Activated CD8-positive, alpha-beta memory T cell treated with anti-CD3 and anti-CD28 coated beads for 24 hours (primary cell): ENCODE measurements around the gene CXCL9.
"Not testable (repeated sequence)": the region's sequence is repeated elsewhere in the genome, so short reads cannot be mapped to it uniquely, and the experiment has no call there.

Source experiments
- DNase-seq: peaks from one replicate; pipeline ENCODE4 v3.0.0-alpha.2; 2020

The CXCL9 gene

DNA sequence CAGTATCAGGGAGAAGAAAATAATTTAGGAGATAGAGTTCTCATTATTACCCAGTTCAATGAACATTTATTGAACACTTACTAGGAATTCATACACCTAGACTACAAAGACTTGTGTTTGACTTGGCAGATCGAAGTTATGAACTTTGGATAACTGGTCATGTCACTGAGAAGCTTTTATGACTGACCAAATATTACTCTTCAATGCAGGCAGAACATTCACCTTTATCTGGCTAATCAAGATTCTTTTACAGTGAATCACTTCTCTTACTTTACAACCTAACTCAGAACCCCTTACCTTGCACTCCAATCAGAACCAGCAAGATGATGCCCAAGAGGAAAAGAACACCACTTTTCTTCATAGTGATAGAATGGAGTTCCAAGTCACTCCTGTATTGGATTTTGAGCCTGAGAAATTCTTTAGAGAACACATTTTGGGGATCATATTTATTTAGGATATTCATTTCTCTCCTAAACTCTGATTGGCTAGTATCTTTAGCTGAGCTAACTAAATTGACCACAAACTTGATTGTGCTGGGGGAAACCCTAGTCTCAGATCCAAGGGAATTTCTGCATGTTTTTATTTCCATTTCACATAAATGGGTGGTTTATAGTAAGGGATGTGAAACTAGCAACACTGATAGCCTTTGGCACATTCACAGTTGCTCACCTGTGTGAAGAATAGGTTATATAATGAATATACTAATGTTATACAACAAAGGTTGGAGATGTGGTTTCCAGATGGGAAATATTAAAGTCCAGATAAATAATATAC is at the start of gene CXCL9:
Gene CXCL9, minus strand, starts transcription at position 421 of the 774 bp plus-strand sequence. Its CDS starts 60 bp downstream, at position 361.
- no peak for DNase-seq

GRCh38 chr4:76055421-76055820 is 48.1 kb upstream of the CXCL9 start:
- DNase-seq = no peak

- no peak for DNase-seq
These were observed 47.7 kb upstream of the CXCL9 start for GRCh38 chr4:76055016-76055415.

DNA sequence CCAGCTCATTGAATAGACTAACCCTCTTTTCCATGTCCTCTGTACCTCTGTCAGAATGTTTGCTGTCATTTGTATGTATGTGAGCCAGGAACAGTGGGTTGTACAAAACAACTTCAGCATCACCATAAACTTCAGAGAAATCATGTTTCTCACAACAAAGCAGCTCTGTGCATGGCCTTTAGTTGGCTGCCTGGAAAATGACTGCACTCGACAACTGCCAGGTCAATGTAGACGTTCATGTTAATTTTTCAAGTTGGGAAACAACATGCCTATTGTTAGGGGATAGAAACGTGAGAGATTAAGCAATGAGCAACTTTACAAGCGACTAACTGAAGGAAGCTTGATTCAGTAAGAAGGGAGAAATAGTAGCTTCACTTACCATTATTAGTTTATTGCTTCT is 46.4 kb upstream of the CXCL9 start:
- DNase-seq = no peak

- not testable (repeated sequence) for DNase-seq
These were observed 43.3 kb upstream of the CXCL9 start for GRCh38 chr4:76050560-76051050.

- DNase-seq = not testable (repeated sequence)
These were observed 42.6 kb upstream of the CXCL9 start for GRCh38 chr4:76049860-76050416.

DNA sequence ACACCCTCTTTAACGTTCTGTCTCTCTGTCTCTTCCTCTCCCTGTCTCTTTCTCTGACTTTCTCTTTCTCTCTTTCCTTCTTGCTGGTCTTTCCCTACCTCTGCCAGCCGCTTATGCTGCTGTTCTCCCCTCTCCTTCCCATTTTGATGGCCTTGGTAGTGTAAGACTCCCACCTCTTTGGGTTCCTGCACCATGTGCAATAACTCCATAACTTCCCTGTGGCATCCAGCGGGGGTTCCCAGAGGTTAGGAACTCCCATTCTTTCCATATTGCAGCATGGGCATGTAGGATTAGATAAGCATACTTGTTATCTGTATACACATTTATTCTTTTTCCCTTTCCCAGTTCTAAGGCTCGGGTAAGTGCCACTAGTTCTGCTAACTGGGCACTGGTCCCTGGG is 37.4 kb upstream of the CXCL9 start:
- DNase-seq = not testable (repeated sequence)

GRCh38 chr4:76043306-76043705 is 36.0 kb upstream of the CXCL9 start:
- not testable (repeated sequence) for DNase-seq

- DNase-seq = not testable (repeated sequence)
These were observed 35.1 kb upstream of the CXCL9 start for GRCh38 chr4:76042241-76042998.

DNA sequence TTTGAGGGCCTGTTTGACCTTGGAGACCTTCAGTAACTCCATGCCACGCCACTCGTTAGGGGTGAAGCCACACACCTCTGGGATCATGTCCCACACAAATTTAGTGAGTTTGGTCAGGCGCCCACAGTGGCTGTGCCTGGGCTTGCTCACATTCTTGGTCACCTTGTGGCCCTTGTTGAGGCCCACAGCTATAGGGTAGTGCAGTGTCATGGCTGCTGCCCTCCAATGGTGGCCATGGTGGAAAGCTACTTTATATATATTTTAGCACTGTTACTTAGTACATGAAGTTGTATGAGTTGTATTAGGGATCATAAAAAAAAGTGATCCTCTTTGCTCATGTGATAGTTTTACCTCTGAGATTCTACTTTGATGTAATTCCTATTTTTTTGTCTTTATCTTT is 29.5 kb upstream of the CXCL9 start:
- DNase-seq = no peak

- no peak for DNase-seq
These were observed 28.6 kb upstream of the CXCL9 start, which contains the start of gene CXCL11 for GRCh38 chr4:76035799-76036380. Gene CXCL11, minus strand, starts transcription at chr4:76036070. Its CDS starts 83 bp downstream, at chr4:76035987.

- no peak for DNase-seq
These were observed 27.8 kb upstream of the CXCL9 start for GRCh38 chr4:76035141-76035540.

DNA sequence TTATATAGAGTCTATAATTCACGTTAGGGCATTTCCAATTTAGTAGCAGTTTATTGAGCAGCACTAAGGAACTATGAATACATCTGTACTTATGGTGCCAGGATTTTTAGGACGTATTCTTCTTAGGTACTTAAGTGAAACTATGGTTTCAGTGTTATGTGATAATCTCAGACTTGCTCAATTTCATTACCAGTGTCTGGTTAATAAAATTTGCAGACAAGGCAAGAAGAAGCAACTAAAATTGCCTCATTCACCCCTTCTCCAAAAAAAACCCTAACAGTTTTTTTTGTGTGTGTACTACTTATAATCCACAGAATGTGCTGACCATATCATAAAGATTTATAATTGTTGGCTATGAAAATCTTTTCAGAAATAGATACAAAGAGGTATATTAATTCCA is 22.0 kb upstream of the CXCL9 start:
- no peak for DNase-seq

DNA sequence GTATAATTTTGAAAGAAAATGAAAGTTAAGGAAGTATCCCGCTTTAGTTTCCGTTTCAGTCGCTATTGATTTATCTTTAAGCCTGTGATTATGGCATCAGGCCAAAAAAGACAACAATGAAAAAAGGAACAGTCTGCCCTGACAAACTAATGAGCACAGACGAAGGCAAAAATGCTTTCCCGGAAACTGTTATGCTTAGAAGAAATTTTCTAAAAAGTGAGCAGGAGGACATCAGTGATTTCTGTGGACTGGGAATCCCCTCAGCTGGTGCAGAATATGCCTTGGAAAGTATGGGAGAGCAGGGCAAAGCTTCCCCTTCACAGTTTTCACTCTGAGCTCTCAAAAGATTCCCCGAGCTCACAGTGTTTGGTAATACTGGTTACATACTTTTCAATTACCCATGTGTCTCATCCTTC is 21.0 kb upstream of the CXCL9 start:
- DNase-seq = no peak

DNA sequence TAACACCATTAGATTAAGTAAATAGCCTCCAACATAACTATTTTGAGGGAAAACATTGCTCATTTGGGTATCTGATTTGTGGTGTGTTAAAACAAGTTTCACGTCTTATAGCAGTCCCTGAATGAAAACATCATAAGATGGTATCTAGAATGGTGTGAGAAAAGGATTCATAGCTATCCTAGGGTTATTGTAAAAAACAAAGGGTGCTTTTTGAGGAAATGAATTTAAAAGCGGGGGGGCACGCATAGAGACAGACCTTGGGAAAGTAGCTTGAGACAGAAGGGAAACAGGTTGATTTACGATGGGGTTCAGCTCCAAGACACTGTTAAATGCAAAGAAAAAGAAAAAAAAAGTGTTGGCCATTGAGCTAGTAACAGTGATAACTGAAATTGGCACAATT is 16.8 kb upstream of the CXCL9 start:
- no peak for DNase-seq

DNA sequence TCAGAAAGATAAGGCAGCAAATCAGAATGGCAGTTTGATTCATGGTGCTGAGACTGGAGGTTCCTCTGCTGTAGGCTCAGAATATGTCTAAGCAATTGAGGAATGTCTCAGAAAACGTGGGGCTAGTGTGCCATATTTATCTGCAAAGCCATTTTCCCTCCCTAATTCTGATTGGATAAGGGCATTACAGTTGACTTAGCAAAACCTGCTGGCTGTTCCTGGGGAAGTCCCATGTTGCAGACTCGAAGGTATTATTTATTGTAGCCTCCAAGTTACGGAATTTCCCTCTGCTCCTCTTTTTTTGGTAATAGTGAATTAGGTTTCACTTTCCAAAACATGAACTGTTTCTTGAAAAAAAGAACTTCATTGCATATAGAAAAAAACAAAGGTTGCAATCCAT is 16.1 kb upstream of the CXCL9 start, which contains the start of gene CXCL10:
Gene CXCL10, minus strand, starts transcription at position 109 of the 400 bp plus-strand sequence. Its CDS starts 66 bp downstream, at position 43.
- no peak for DNase-seq

- DNase-seq = no peak
These were observed 15.4 kb upstream of the CXCL9 start for GRCh38 chr4:76022677-76023076.

DNA sequence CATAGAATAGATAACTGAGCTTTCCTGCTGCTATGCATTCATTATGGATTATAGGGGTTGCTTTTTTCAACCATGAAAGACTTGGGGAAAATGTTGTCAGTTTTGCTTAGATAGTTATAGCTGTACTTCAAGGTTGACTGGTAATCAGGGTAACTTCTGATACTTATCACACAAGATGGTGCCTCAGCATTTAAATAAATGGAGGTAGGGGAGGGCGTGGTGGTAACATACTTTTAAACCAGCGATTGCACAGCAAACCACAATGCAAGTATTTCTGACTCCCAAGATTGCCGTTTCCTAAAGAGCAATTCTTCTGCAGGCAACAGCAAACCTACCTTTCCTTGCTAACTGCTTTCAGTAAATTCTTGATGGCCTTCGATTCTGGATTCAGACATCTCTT is 14.7 kb upstream of the CXCL9 start:
- no peak for DNase-seq

DNA sequence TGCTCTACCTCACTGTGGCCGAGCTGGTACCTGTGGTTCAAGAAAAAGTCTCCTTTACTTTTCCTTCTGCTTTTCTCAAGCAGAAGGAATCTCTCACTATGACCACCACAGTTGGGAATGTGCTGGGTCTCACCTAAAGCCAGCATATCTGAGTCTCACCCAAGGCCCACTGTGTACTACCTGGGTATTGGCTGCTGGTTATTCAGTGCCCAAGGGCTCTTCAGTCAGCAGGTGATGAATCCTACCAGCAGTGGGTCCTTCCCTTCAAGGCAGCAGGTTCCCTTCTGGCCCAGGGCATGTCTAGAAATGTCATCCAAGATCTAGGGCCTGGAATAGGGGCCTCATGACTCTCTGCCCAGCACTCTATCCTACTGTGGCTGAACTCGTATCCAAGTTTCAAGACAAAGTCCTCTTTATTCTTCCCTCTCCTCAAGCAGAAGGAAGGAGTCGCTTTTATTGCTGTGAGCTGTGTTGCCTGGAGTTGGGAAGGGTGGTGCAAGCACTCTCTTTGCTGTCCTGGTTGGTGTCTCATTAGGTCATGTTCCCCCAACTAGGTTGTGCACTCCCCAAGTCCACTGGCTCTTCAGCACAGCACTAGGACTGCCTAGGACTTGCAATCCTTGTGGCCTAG is 9.9 kb upstream of the CXCL9 start:
- DNase-seq = no peak

DNA sequence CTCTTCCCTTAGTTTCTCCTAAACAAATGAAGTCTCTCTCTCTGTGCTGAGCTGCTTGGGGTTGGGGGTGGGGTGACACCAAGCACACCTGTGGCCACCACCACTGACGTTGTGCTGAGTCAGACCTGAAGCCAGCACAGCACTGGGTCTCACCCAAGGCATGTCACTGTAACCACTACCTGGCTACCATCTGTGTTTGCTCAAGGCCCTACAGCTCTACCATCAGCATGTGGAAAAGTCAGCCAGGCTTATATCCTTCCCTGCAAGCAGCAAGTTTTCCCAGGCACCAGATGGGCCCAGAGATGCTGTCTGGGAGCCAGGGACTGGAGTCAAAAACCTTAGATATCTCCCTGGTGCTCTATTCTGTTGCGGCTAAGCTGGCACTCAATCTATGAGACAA is 9.1 kb upstream of the CXCL9 start:
- DNase-seq = no peak

GRCh38 chr4:76013540-76013939 is 6.2 kb upstream of the CXCL9 start:
- DNase-seq = no peak

- no peak for DNase-seq
These were observed 5.1 kb upstream of the CXCL9 start for GRCh38 chr4:76012388-76012801.
